ENCODE measurements around the gene KRTAP12-2. TPM values are rescaled to one million over a fixed set of nuclear protein-coding genes. Genes with fewer than 3 reads are reported as not detected.
"Not testable (repeated sequence)": the region's sequence is repeated elsewhere in the genome, so short reads cannot be mapped to it uniquely, and the experiment has no call there.

The KRTAP12-2 gene
- total RNA-seq, 2 donors from 2014 or later, result not detected

DNA sequence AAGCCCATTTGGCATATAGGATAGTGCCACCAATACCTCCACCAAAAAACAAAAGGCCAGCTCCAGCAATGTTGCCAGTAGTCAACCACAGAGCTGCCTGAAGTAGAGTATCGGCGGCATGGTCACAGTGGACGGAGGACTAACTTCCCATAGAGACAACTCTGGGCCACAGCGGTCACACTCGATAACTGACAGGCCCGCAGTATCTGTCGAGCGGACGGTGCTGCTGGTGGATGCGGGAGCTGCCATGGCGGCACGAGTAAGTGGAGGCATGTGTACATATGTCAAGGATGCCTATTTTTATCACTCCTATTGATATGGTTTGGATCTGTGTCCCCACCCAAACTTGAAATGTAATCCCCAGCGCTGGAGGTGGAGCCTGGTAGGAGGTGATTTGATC is 11.2 kb upstream of the KRTAP12-2 start:
- DNase-seq (ENCODE audit: low spot score) (no peak), ATAC-seq (ENCODE audit: insufficient number of reproducible peaks, low FRiP score, low read depth) (no peak)
- Histone ChIP-seq H3K27me3 (replicated peaks; ENCODE audit: insufficient read depth) (no peaks in the 10 kb centered on the region), H3K27ac (no peak overlapping the region), H3K36me3 (no peaks in the 10 kb centered on the region), H3K4me3 (no peak overlapping the region), H3K9me3 (no peaks in the 10 kb centered on the region), H3K4me1 (ENCODE audit: control insufficient read depth in 1 of 2, low read depth in 2 of 2) (no peaks in the 10 kb centered on the region)
- TF ChIP-seq, protein P1, sequence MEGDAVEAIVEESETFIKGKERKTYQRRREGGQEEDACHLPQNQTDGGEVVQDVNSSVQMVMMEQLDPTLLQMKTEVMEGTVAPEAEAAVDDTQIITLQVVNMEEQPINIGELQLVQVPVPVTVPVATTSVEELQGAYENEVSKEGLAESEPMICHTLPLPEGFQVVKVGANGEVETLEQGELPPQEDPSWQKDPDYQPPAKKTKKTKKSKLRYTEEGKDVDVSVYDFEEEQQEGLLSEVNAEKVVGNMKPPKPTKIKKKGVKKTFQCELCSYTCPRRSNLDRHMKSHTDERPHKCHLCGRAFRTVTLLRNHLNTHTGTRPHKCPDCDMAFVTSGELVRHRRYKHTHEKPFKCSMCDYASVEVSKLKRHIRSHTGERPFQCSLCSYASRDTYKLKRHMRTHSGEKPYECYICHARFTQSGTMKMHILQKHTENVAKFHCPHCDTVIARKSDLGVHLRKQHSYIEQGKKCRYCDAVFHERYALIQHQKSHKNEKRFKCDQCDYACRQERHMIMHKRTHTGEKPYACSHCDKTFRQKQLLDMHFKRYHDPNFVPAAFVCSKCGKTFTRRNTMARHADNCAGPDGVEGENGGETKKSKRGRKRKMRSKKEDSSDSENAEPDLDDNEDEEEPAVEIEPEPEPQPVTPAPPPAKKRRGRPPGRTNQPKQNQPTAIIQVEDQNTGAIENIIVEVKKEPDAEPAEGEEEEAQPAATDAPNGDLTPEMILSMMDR (IDR thresholded peaks at IDR 0.05), result no peak

DNA sequence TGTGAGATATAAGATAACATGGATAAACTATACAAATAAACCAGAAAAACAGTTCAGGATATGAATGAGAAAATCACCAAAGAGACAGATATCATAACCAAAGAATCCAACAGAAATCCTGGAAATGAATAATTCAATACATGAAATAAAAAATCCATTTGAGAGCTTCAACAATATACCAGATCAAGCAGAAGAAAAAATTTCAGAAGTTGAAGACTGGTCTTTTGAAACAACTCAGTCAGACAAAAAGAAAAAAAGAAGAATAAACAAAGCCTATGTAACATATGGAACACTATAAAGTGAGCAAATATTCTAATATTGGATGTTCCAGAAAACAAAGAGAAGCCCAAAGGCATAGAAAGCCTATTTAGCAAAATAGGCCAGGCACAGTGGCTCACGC is 5.2 kb upstream of the KRTAP12-2 start:
- Histone ChIP-seq H3K9me3 (peaks cover 15% of the 10 kb centered on the region), H3K27me3 (replicated peaks; ENCODE audit: insufficient read depth) (no peaks in the 10 kb centered on the region), H3K36me3 (no peaks in the 10 kb centered on the region), H3K27ac (no peak overlapping the region), H3K4me1 (ENCODE audit: control insufficient read depth in 1 of 2, low read depth in 2 of 2) (no peaks in the 10 kb centered on the region), H3K4me3 (no peak overlapping the region)
- ATAC-seq (ENCODE audit: insufficient number of reproducible peaks, low FRiP score, low read depth) (no peak), DNase-seq (ENCODE audit: low spot score) (no peak)
- TF ChIP-seq, protein P1 (IDR thresholded peaks at IDR 0.05), result no peak

DNA sequence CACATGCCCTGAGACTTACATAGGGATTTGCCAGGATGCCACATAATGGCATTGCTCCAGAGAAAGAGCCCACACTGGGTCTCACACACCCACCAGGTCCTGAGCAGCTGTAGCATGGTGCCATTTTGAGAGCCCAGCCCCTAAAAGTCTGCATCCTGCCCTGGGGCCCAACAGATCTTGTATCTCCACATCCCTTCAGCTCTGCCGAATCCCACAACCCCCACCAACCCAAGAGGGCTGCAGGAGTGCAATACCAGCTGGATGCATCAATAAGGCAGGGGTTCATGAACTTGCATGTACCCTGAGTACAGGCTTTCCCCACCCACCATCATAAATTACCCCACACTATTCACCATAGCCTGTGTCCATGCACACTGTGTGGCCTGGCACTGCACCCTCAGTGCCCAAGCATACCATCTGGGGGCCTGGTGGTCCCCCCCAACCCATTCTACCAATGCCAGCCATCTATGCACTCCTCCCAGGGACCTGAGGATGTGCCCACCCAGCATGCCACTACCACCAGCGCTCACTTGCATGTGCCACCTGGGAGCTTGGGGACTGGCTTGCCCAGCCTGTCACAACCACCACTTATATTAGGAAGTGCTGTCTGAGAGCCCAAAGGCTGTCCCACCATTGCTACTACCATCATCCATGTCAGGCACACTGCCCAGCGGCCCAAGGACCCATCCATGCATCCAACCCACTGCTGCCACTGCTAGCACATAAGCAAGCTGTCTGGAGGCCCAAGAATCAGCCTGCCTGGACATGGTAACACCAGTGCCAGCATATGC is 4.1 kb upstream of the KRTAP12-2 start:
- TF ChIP-seq, protein P1 (IDR thresholded peaks at IDR 0.05), result no peak
- Histone ChIP-seq H3K9me3 (peaks cover 15% of the 10 kb centered on the region), H3K27ac (no peak overlapping the region), H3K27me3 (replicated peaks; ENCODE audit: insufficient read depth) (no peaks in the 10 kb centered on the region), H3K4me3 (no peak overlapping the region), H3K36me3 (no peaks in the 10 kb centered on the region), H3K4me1 (ENCODE audit: control insufficient read depth in 1 of 2, low read depth in 2 of 2) (no peaks in the 10 kb centered on the region)
- no peak for ATAC-seq (ENCODE audit: insufficient number of reproducible peaks, low FRiP score, low read depth)
- no peak for DNase-seq (ENCODE audit: low spot score)

- H3K27ac ChIP-seq, result no peak overlapping the region
- no peak for DNase-seq (ENCODE audit: low spot score)
Observed at GRCh38 chr21:44667612-44668011, 885 bp upstream of the KRTAP12-2 start.

GRCh38 chr21:44664691-44665090 is 2.0 kb downstream of the KRTAP12-2 start:
- DNase-seq (ENCODE audit: low spot score), result no peak
- H3K36me3 ChIP-seq, result no peaks in the 10 kb centered on the region
- TF ChIP-seq, protein P1 (IDR thresholded peaks at IDR 0.05), result no peak
- no peak overlapping the region for H3K27ac ChIP-seq
- ATAC-seq (ENCODE audit: insufficient number of reproducible peaks, low FRiP score, low read depth), result no peak
- no peak overlapping the region for H3K4me3 ChIP-seq
- no peaks in the 10 kb centered on the region for H3K4me1 ChIP-seq (ENCODE audit: control insufficient read depth in 1 of 2, low read depth in 2 of 2)
- H3K9me3 ChIP-seq, result no peaks in the 10 kb centered on the region
- H3K27me3 ChIP-seq (replicated peaks; ENCODE audit: insufficient read depth), result no peaks in the 10 kb centered on the region

More at GRCh38 chr21:44667612-44668011, 885 bp upstream of the KRTAP12-2 start:
- Histone ChIP-seq H3K4me1 (ENCODE audit: control insufficient read depth in 1 of 2, low read depth in 2 of 2) (no peaks in the 10 kb centered on the region), H3K4me3 (no peak overlapping the region), H3K36me3 (no peaks in the 10 kb centered on the region), H3K27me3 (replicated peaks; ENCODE audit: insufficient read depth) (no peaks in the 10 kb centered on the region), H3K9me3 (peaks cover 14% of the 10 kb centered on the region)
- no peak for ATAC-seq (ENCODE audit: insufficient number of reproducible peaks, low FRiP score, low read depth)
- TF ChIP-seq, protein P1 (IDR thresholded peaks at IDR 0.05), result no peak

GRCh38 chr21:44661567-44661966 is 5.2 kb downstream of the KRTAP12-2 start:
- not testable (repeated sequence) for H3K27ac ChIP-seq; DNase-seq (ENCODE audit: low spot score); H3K36me3 ChIP-seq; H3K4me3 ChIP-seq; H3K9me3 ChIP-seq; H3K27me3 ChIP-seq (replicated peaks; ENCODE audit: insufficient read depth); ATAC-seq (ENCODE audit: insufficient number of reproducible peaks, low FRiP score, low read depth); H3K4me1 ChIP-seq (ENCODE audit: control insufficient read depth in 1 of 2, low read depth in 2 of 2)
